Peyer's patch (tissue), 4 donors: ENCODE measurements around the gene WWOX.

Source experiments
- CTCF ChIP-seq, 6 experiments: fragments of 450-650 bp in 4 of 6; fragments of 200-600 bp in 2 of 6; sonication (generic) in 1 of 6; IDR thresholded peaks; one replicate each; pipeline ENCODE4 v1.5.1; 2017 to 2019; ENCODE audit warnings: antibody characterized with exemption in 6 of 6, mild to moderate bottlenecking in 3 of 6, moderate library complexity in 1 of 6
- POLR2A ChIP-seq, 2 donors: fragments of 450-650 bp; IDR thresholded peaks; one replicate each; pipeline ENCODE4 v1.5.1; 2017; ENCODE audit warnings: antibody characterized with exemption in 2 of 2, mild to moderate bottlenecking in 2 of 2, moderate library complexity in 2 of 2

- TF ChIP-seq CTCF (IDR thresholded peaks at IDR 0.05) (no peak), POLR2A (IDR thresholded peaks at IDR 0.05) (no peak)
Measured at GRCh38 chr16:78431701-78432100, 332.2 kb downstream of the WWOX start.
